H1 (cell line): ENCODE measurements around the gene FA2H. TPM values are rescaled to one million over a fixed set of nuclear protein-coding genes. Genes with fewer than 3 reads are reported as not detected.

Source experiments
- CTCF ChIA-PET: fragments of 300-600 bp; sonication (Branson Sonifier 250); formaldehyde crosslinking; loops from one replicate; lab custom pipeline; 2021; ENCODE audit not compliant: partially characterized antibody; lab: Charles Lee
- POLR2A ChIA-PET: fragments of 300-600 bp; sonication (Branson Sonifier 250); formaldehyde crosslinking; loops from one replicate; lab custom pipeline; 2021; ENCODE audit warnings: inconsistent platforms; ENCODE audit not compliant: partially characterized antibody; lab: Charles Lee
- DNase-seq, 2 experiments: peaks; one replicate each; pipeline versions ENCODE4 v3.0.0 to v3.0.0-alpha.2; 2010 to 2022; ENCODE audit warnings: low spot score in 2 of 2, low read depth in 1 of 2, mixed read lengths in 1 of 2
- FAIRE-seq: peaks from 2 replicates; lab custom pipeline; 2011; peaks lifted over from hg19 to GRCh38; lab: Jason Lieb, UNC
- H2AFZ ChIP-seq: 2 replicates; pipeline ENCODE4 v1.8.1; 2012; ENCODE audit warnings: low read length, inconsistent platforms
- H2AK5ac ChIP-seq: 2 replicates; pipeline ENCODE4 v1.6.1; 2013; ENCODE audit warnings: low read depth, low read length
- H2BK120ac ChIP-seq: replicated peaks from 2 replicates; pipeline ENCODE3; 2013; ENCODE audit warnings: low read depth, low read length, inconsistent platforms
- H2BK12ac ChIP-seq: 2 replicates; pipeline ENCODE4 v1.6.1; 2013; ENCODE audit warnings: low read depth, low read length
- H2BK15ac ChIP-seq: 2 replicates; pipeline ENCODE4 v1.6.1; 2013; ENCODE audit warnings: low read length
- H2BK20ac ChIP-seq: 2 replicates; pipeline ENCODE4 v1.6.1; 2013; ENCODE audit warnings: low read length
- H2BK5ac ChIP-seq: 2 replicates; pipeline ENCODE4 v1.6.1; 2013; ENCODE audit warnings: low read depth, low read length
- H3K14ac ChIP-seq: 2 replicates; pipeline ENCODE4 v1.6.1; 2013; ENCODE audit warnings: inconsistent platforms; ENCODE audit not compliant: insufficient read length
- H3K18ac ChIP-seq: 2 replicates; pipeline ENCODE4 v1.6.1; 2013; ENCODE audit warnings: low read length; ENCODE audit errors: extremely low read depth
- H3K23ac ChIP-seq: 2 replicates; pipeline ENCODE4 v1.6.1; 2013; ENCODE audit warnings: inconsistent platforms; ENCODE audit not compliant: insufficient read length
- H3K23me2 ChIP-seq: 2 replicates; pipeline ENCODE4 v1.6.1; 2013; ENCODE audit warnings: low read depth, low read length
- H3K27ac ChIP-seq: 2 replicates; pipeline ENCODE4 v1.6.1; 2011; ENCODE audit warnings: low read depth, low read length, inconsistent platforms
- H3K27me3 ChIP-seq, 4 experiments: replicated peaks in 1 of 4; 1 replicate in 1 of 4; 2 replicates in 3 of 4; pipeline versions ENCODE4 v1.6.1 to v1.8.1; 2011 to 2013; ENCODE audit warnings: low read length in 3 of 4, mild to moderate bottlenecking in 3 of 4, inconsistent platforms in 2 of 4, mixed read lengths in 2 of 4, moderate library complexity in 1 of 4; ENCODE audit not compliant: control insufficient read depth in 3 of 4, insufficient read depth in 3 of 4; ENCODE audit errors: extremely low read depth in 1 of 4
- H3K36me3 ChIP-seq, 4 experiments: 2 replicates each; pipeline versions ENCODE4 v1.6.1 to v1.8.1; 2011 to 2013; ENCODE audit warnings: mild to moderate bottlenecking in 4 of 4, low read length in 3 of 4, moderate library complexity in 2 of 4, control low read depth in 1 of 4, inconsistent platforms in 1 of 4; ENCODE audit not compliant: insufficient read depth in 4 of 4, control insufficient read depth in 2 of 4
- H3K4ac ChIP-seq: replicated peaks from 2 replicates; pipeline ENCODE3; 2013; ENCODE audit warnings: low read length, low read depth, mixed read lengths, inconsistent platforms; ENCODE audit not compliant: insufficient read length
- H3K4me1 ChIP-seq, 4 experiments: replicated peaks in 1 of 4; 1 replicate in 1 of 4; 2 replicates in 3 of 4; pipeline versions ENCODE4 v1.6.1 to v1.8.1; 2011 to 2013; ENCODE audit warnings: low read length in 3 of 4, inconsistent platforms in 2 of 4, mixed read lengths in 1 of 4; ENCODE audit not compliant: insufficient read depth in 4 of 4, control insufficient read depth in 3 of 4
- H3K4me2 ChIP-seq, 2 experiments: 2 replicates each; pipeline versions ENCODE4 v1.6.1 to v1.8.1; 2011 to 2013; ENCODE audit warnings: low read depth in 2 of 2, low read length in 2 of 2, control low read depth in 1 of 2, inconsistent platforms in 1 of 2, mild to moderate bottlenecking in 1 of 2; ENCODE audit not compliant: insufficient read depth in 1 of 2
- H3K4me3 ChIP-seq, 4 experiments: fragments of 200-600, 300-600 bp in 1 of 4; sonication (generic), shearing (Covaris generic), sonication (Bioruptor Twin) in 1 of 4; 2 replicates each; pipeline versions ENCODE4 v1.5.1 to v1.8.1; 2011 to 2016; ENCODE audit warnings: low read length in 4 of 4, low read depth in 3 of 4, control low read depth in 2 of 4, inconsistent platforms in 2 of 4, mild to moderate bottlenecking in 2 of 4, mixed read lengths in 1 of 4, moderate library complexity in 1 of 4; ENCODE audit not compliant: insufficient read depth in 2 of 4; ENCODE audit errors: extremely low read depth in 1 of 4
- H3K56ac ChIP-seq: replicated peaks from 2 replicates; pipeline ENCODE3; 2013; ENCODE audit warnings: low read depth, mild to moderate bottlenecking, mixed read lengths, low read length, inconsistent platforms; ENCODE audit not compliant: insufficient read length
- H3K79me1 ChIP-seq: 2 replicates; pipeline ENCODE4 v1.6.1; 2013; ENCODE audit warnings: low read depth, low read length, control low read depth
- H3K79me2 ChIP-seq, 2 experiments: 2 replicates each; pipeline versions ENCODE4 v1.6.1 to v1.8.1; 2012 to 2013; ENCODE audit warnings: low read length in 2 of 2, mild to moderate bottlenecking in 2 of 2, inconsistent platforms in 1 of 2; ENCODE audit not compliant: insufficient read depth in 2 of 2, control insufficient read depth in 1 of 2
- H3K9ac ChIP-seq, 4 experiments: replicated peaks in 1 of 4; 1 replicate in 1 of 4; 2 replicates in 3 of 4; pipeline versions ENCODE4 v1.6.1 to v1.8.1; 2011 to 2013; ENCODE audit warnings: low read depth in 3 of 4, low read length in 3 of 4, control low read depth in 2 of 4, mild to moderate bottlenecking in 2 of 4, moderate library complexity in 2 of 4, inconsistent platforms in 1 of 4; ENCODE audit errors: extremely low read depth in 1 of 4
- H3K9me3 ChIP-seq, 2 experiments: 2 replicates each; pipeline versions ENCODE4 v1.6.1 to v1.8.1; 2012 to 2013; ENCODE audit warnings: mild to moderate bottlenecking in 2 of 2, moderate library complexity in 2 of 2, control low read depth in 1 of 2, inconsistent platforms in 1 of 2, low read depth in 1 of 2, low read length in 1 of 2, mixed read lengths in 1 of 2; ENCODE audit not compliant: insufficient read depth in 2 of 2
- H4K20me1 ChIP-seq, 2 experiments: replicated peaks in 1 of 2; 2 replicates each; pipeline versions ENCODE3 to v1.8.1; 2011 to 2013; ENCODE audit warnings: inconsistent platforms in 2 of 2, low read length in 2 of 2, mild to moderate bottlenecking in 1 of 2; ENCODE audit not compliant: insufficient read depth in 2 of 2, control insufficient read depth in 1 of 2
- H4K5ac ChIP-seq: 2 replicates; pipeline ENCODE4 v1.6.1; 2013; ENCODE audit warnings: low read length, low read depth, mixed read lengths, inconsistent platforms; ENCODE audit not compliant: insufficient read length
- H4K8ac ChIP-seq: 2 replicates; pipeline ENCODE4 v1.8.0; 2013; ENCODE audit warnings: mild to moderate bottlenecking, moderate library complexity, low read length, inconsistent platforms; ENCODE audit not compliant: insufficient read depth; ENCODE audit errors: extremely low read depth
- H4K91ac ChIP-seq: replicated peaks from 2 replicates; pipeline ENCODE3; 2013; ENCODE audit warnings: low read length, mixed read lengths, inconsistent platforms; ENCODE audit not compliant: insufficient read length
- CTCF ChIP-seq, 3 experiments: IDR thresholded peaks; 1 replicate in 2 of 3; 2 replicates in 1 of 3; pipeline versions ENCODE4 v1.5.1 to v1.6.1; 2011; ENCODE audit warnings: low read length in 3 of 3, mild to moderate bottlenecking in 3 of 3, inconsistent platforms in 2 of 3, low read depth in 1 of 3, moderate library complexity in 1 of 3; ENCODE audit not compliant: insufficient read depth in 1 of 3; ENCODE audit errors: control extremely low read depth in 1 of 3
- GABPA ChIP-seq: IDR thresholded peaks from 2 replicates; pipeline ENCODE4 v1.6.1; 2011; ENCODE audit warnings: mild to moderate bottlenecking, low read length, moderate library complexity, borderline replicate concordance; ENCODE audit not compliant: insufficient read depth
- MAFK ChIP-seq: IDR thresholded peaks from 2 replicates; pipeline ENCODE4 v1.6.1; 2012; ENCODE audit warnings: low read depth, mild to moderate bottlenecking, improper control_type of control experiment, low read length
- MAX ChIP-seq: IDR thresholded peaks from 2 replicates; pipeline ENCODE4 v1.6.1; 2012; ENCODE audit warnings: inconsistent platforms
- POLR2AphosphoS5 ChIP-seq: IDR thresholded peaks from 2 replicates; pipeline ENCODE4 v1.6.1; 2011; ENCODE audit warnings: low read depth, low read length
- RAD21 ChIP-seq, 2 experiments: IDR thresholded peaks in 1 of 2; conservative IDR thresholded peaks in 1 of 2; 2 replicates each; pipeline ENCODE4 v1.6.1; 2011; ENCODE audit warnings: low read depth in 2 of 2, low read length in 2 of 2, improper control_type of control experiment in 1 of 2, inconsistent platforms in 1 of 2, mild to moderate bottlenecking in 1 of 2, moderate library complexity in 1 of 2
- RNF2 ChIP-seq: fragments of 200-900, 300-1000 bp; sonication (generic); IDR thresholded peaks from 2 replicates; pipeline ENCODE4 v1.7.1; 2016; ENCODE audit warnings: borderline replicate concordance, low read depth, mild to moderate bottlenecking, antibody characterized with exemption, low read length; ENCODE audit not compliant: poor library complexity, severe bottlenecking; ENCODE audit errors: missing control alignments
- SIRT6 ChIP-seq: IDR thresholded peaks from one replicate; pipeline ENCODE4 v1.7.1; 2012; ENCODE audit warnings: low read length, inconsistent platforms
- TCF12 ChIP-seq: IDR thresholded peaks from 2 replicates; pipeline ENCODE4 v1.6.1; 2011; ENCODE audit warnings: low read depth, mild to moderate bottlenecking, low read length
- WGBS, 2 experiments: shearing (Covaris generic) in 1 of 2; methylation state at CpG; one replicate each; pipeline versions ENCODE4 v1.1.6 to v1.1.7; 2013 to 2015; ENCODE audit warnings: low lambda C conversion rate in 2 of 2, mixed read lengths in 2 of 2, inconsistent platforms in 1 of 2, low coverage in 1 of 2, missing lambda C conversion rate in 1 of 2; ENCODE audit not compliant: insufficient replicate concordance in 2 of 2, insufficient coverage in 1 of 2, insufficient read length in 1 of 2; ENCODE audit errors: extremely low coverage in 1 of 2, missing lambda C conversion rate in 1 of 2; 5-methylcytosine and 5-hydroxymethylcytosine counted together
- polyA plus RNA-seq, 7 experiments: library from polyadenylated mRNA; depleted of rRNA in 3 of 7; stranded (reverse) in 5 of 7; unstranded in 2 of 7; fragments of >200 nt in 5 of 7; fragments of 200-250 nt in 2 of 7; gene quantifications; 1 replicate in 5 of 7; 2 replicates in 1 of 7; 4 replicates in 1 of 7; pipeline versions ENCODE4 v1.2.1 to v1.2.3, GENCODE V29; 2011 to 2013; ENCODE audit warnings: missing spikeins in 2 of 7, mixed read lengths in 2 of 7
- total RNA-seq: library from RNA; stranded (reverse); fragmentation: NEBNext Ultra II Directional; extraction: Animal tissue kit (Norgen Biotek cat#: 25700); gene quantifications from 2 replicates; pipeline ENCODE4 v1.2.1, GENCODE V29; 2021

Gene FA2H
- total and polyA plus RNA-seq, 2 of the 8 experiments (the other 6 are each of a cell fraction or from before 2014, with no cell fraction given): 2.1 to 2.5 TPM

- H3K18ac ChIP-seq: no peak overlapping the region
Observed at GRCh38 chr16:74785031-74785430, 10.4 kb upstream of the FA2H start.

More at GRCh38 chr16:74785031-74785430, 10.4 kb upstream of the FA2H start:
- H3K4me3 ChIP-seq: no peak overlapping the region
- H3K23me2 ChIP-seq: no peaks in the 10 kb centered on the region
- H4K8ac ChIP-seq: no peak overlapping the region
- H3K79me2 ChIP-seq: no peaks in the 10 kb centered on the region
- no peaks in the 10 kb centered on the region for H3K79me1 ChIP-seq
- DNase-seq: peak in 1 of 2 experiments; percentile 19
- H3K9me3 ChIP-seq: no peaks in the 10 kb centered on the region
- no peak overlapping the region for H2BK15ac ChIP-seq
- ChIA-PET CTCF (interaction anchor here (0.6 to 3.1 kb wide), 12 partner anchors 10 to 169 kb away, joined by 3 to 14 read pairs (median 4); partner anchors contain the start of gene FA2H), POLR2A (no interaction called here)
- no peaks in the 10 kb centered on the region for H3K36me3 ChIP-seq
- H2BK20ac ChIP-seq: no peak overlapping the region
- H3K4ac ChIP-seq: no peak overlapping the region
- no peak overlapping the region for H2AK5ac ChIP-seq
- no peak overlapping the region for H3K9ac ChIP-seq
- H2BK5ac ChIP-seq: no peak overlapping the region
- no peak overlapping the region for H3K23ac ChIP-seq
- no peaks in the 10 kb centered on the region; a peak in 1 of 7 replicates for H3K27me3 ChIP-seq
- no peak overlapping the region for H3K27ac ChIP-seq
- no peak overlapping the region for H2BK120ac ChIP-seq
- no peaks in the 10 kb centered on the region for H4K20me1 ChIP-seq
- H3K4me1 ChIP-seq: no peaks in the 10 kb centered on the region
- H2AFZ ChIP-seq: no peak overlapping the region
- H4K5ac ChIP-seq: no peak overlapping the region
- H4K91ac ChIP-seq: no peak overlapping the region
- 94% methylated on average over 4 of the region's 4 CpGs; no CpG with 5 or more reads in 1 of the 2 experiments for WGBS, 2 experiments
- no peak for FAIRE-seq
- no peak overlapping the region for H3K56ac ChIP-seq
- no peak for TF ChIP-seq MAX
- TF ChIP-seq CTCF (IDR thresholded peaks at IDR 0.05; ENCODE audit: control extremely low read depth in 1 of 3, insufficient read depth in 1 of 3, low read depth in 1 of 3, low read length in 3 of 3): peak in 2 of 3 experiments; percentile 6 to 12; a peak in 1 of 4 replicates
- TF ChIP-seq POLR2AphosphoS5: no peak
- peak; percentile 34 to 38; a peak in 2 of 4 replicates for TF ChIP-seq RAD21 (IDR thresholded peaks at IDR 0.05 in 1 of 2, conservative IDR thresholded peaks at IDR 0.05 in 1 of 2; ENCODE audit: low read depth in 2 of 2, low read length in 2 of 2)
- TF ChIP-seq MAFK: no peak
- TF ChIP-seq SIRT6: no peak
- TF ChIP-seq TCF12: no peak
- no peak for TF ChIP-seq GABPA
- no peak for TF ChIP-seq RNF2
- no peak overlapping the region for H3K14ac ChIP-seq
- no peak overlapping the region for H3K4me2 ChIP-seq
- H2BK12ac ChIP-seq: no peak overlapping the region
